Neural crest cell (in vitro differentiated cells): ENCODE data around the gene PRR33. TPM values are rescaled to one million over a fixed set of nuclear protein-coding genes. Genes with fewer than 3 reads are reported as not detected.

Source experiments
- DNase-seq: peaks from one replicate; pipeline ENCODE4 v3.0.0; 2021; ENCODE audit warnings: low read depth, mixed read lengths, low spot score
- H3K27ac Mint-ChIP-seq: one replicate; pipeline ENCODE4 v1.8.0; 2021; ENCODE audit warnings: mild to moderate bottlenecking, mixed read lengths; ENCODE audit not compliant: unreplicated experiment
- H3K27me3 Mint-ChIP-seq: 2 replicates; pipeline ENCODE4 v1.8.0; 2021; ENCODE audit warnings: low read depth, mild to moderate bottlenecking, mixed read lengths
- H3K36me3 Mint-ChIP-seq: 2 replicates; pipeline ENCODE4 v1.8.0; 2021; ENCODE audit warnings: low read depth, mild to moderate bottlenecking, mixed read lengths
- H3K4me1 Mint-ChIP-seq: 2 replicates; pipeline ENCODE4 v1.8.0; 2021; ENCODE audit warnings: mixed read lengths
- H3K4me3 Mint-ChIP-seq: one replicate; pipeline ENCODE4 v1.8.0; 2021; ENCODE audit warnings: mild to moderate bottlenecking, mixed read lengths
- H3K9me3 Mint-ChIP-seq: 2 replicates; pipeline ENCODE4 v1.8.0; 2021; ENCODE audit warnings: mixed read lengths
- CTCF ChIP-seq: fragments of 200-600 bp; sonication (generic); conservative IDR thresholded peaks from 2 replicates; pipeline ENCODE4 v1.5.0; 2021; ENCODE audit warnings: antibody characterized with exemption, mild to moderate bottlenecking
- total RNA-seq: library from RNA; stranded (reverse); gene quantifications from 2 replicates; pipeline ENCODE4 v1.2.1, GENCODE V29; 2021

PRR33 gene
- total RNA-seq, 1 donor from 2014 or later: not detected

- no peak for DNase-seq
- Mint-ChIP-seq H3K27me3 (peaks cover 2% of the 10 kb centered on the region), H3K4me1 (no peaks in the 10 kb centered on the region), H3K9me3 (no peaks in the 10 kb centered on the region), H3K36me3 (no peaks in the 10 kb centered on the region), H3K4me3 (no peak overlapping the region), H3K27ac (no peak overlapping the region)
- TF ChIP-seq CTCF: no peak
These were observed 33.5 kb downstream of the PRR33 start for GRCh38 chr11:1858154-1858553.

GRCh38 chr11:1857064-1857463 is 34.6 kb downstream of the PRR33 start:
- Mint-ChIP-seq H3K27ac (no peak overlapping the region), H3K9me3 (no peaks in the 10 kb centered on the region), H3K4me1 (no peaks in the 10 kb centered on the region), H3K27me3 (no peaks in the 10 kb centered on the region), H3K36me3 (no peaks in the 10 kb centered on the region), H3K4me3 (no peak overlapping the region)
- no peak for DNase-seq
- TF ChIP-seq CTCF: no peak

GRCh38 chr11:1856306-1857005 is 35.2 kb downstream of the PRR33 start:
- H3K27me3 Mint-ChIP-seq: no peaks in the 10 kb centered on the region
- H3K4me3 Mint-ChIP-seq: no peak overlapping the region
- H3K27ac Mint-ChIP-seq: peak overlapping the region; percentile 12

GRCh38 chr11:1855886-1856265 is 35.8 kb downstream of the PRR33 start:
- Mint-ChIP-seq H3K4me3 (no peak overlapping the region), H3K4me1 (no peaks in the 10 kb centered on the region), H3K27ac (peak overlapping the region; percentile 12), H3K9me3 (no peaks in the 10 kb centered on the region), H3K27me3 (no peaks in the 10 kb centered on the region), H3K36me3 (no peaks in the 10 kb centered on the region)
- no peak for TF ChIP-seq CTCF
- no peak for DNase-seq

More at GRCh38 chr11:1856306-1857005, 35.2 kb downstream of the PRR33 start:
- Mint-ChIP-seq H3K4me1 (no peaks in the 10 kb centered on the region), H3K36me3 (no peaks in the 10 kb centered on the region), H3K9me3 (no peaks in the 10 kb centered on the region)
- TF ChIP-seq CTCF: no peak
- no peak for DNase-seq

- H3K36me3 Mint-ChIP-seq: no peaks in the 10 kb centered on the region
- H3K9me3 Mint-ChIP-seq: no peaks in the 10 kb centered on the region
- H3K27me3 Mint-ChIP-seq: no peaks in the 10 kb centered on the region
- H3K4me3 Mint-ChIP-seq: no peak overlapping the region
- H3K4me1 Mint-ChIP-seq: no peaks in the 10 kb centered on the region
- DNase-seq: no peak
- H3K27ac Mint-ChIP-seq: no peak overlapping the region
- TF ChIP-seq CTCF: no peak
These were observed 36.5 kb downstream of the PRR33 start for GRCh38 chr11:1854949-1855885.
